ENCODE data around the gene DOC2B.

GRCh38 chr17:142102-142661, 39.3 kb downstream of the DOC2B start:
- TF ChIP-seq CTCF (IDR thresholded peaks at IDR 0.05; ENCODE audit: low read length) (no peak), EZH2 (optimal IDR thresholded peaks at IDR 0.05; ENCODE audit: low read depth, low read length) (no peak), EZH2phosphoT487 (IDR thresholded peaks at IDR 0.05; ENCODE audit: low read length) (no peak)
